Activated CD4-positive, alpha-beta T cell treated with anti-CD3 and anti-CD28 coated beads, Interleukin-2, Interleukin-4, amounts not matched to agents 100 ng/mL and 50 ng/mL, durations not matched to agents 16 hours and 8 hours (primary cell): ENCODE results near the gene CDK19.
"Not testable (repeated sequence)": the region's sequence is repeated elsewhere in the genome, so short reads cannot be mapped to it uniquely, and the experiment has no call there.

Experiments
- DNase-seq: peaks from one replicate; pipeline ENCODE4 v3.0.0-alpha.2; 2020; ENCODE audit warnings: low spot score

Gene CDK19

DNA sequence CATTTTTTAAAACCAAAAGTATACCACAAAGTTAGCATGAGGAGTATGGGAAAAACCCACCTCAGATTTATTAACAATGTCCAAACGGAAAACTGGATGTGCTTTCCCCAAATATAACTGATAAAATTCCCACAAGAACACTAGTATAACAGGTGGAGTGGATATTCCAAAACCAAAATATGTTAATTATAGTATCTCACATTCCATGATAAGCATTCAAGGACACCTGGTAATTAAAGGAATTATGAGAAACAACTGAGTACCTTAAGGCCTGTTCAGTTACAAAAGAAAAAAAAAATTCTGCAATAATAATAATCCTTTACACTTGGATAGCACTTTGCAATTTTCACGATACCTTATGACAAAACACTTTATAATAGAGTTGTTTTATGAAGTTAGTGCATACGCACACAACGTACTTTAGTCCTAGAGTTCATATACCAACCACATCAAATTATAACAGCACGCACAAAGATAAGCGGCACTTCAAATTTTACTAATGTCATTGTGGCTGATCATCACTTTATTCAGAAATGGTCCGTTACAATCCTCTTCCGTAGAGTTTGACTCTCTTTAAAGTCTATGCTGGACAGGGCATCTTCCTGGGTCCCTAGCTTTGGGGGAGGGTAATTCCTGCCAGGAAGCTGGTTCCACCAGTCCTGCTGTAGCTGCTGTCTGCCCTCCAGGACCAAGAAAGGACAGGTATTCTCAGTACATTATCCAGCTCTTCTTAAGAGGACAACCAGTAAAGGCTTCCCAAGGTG, 1.7 kb downstream of the CDK19 start:
- DNase-seq: no peak

DNA sequence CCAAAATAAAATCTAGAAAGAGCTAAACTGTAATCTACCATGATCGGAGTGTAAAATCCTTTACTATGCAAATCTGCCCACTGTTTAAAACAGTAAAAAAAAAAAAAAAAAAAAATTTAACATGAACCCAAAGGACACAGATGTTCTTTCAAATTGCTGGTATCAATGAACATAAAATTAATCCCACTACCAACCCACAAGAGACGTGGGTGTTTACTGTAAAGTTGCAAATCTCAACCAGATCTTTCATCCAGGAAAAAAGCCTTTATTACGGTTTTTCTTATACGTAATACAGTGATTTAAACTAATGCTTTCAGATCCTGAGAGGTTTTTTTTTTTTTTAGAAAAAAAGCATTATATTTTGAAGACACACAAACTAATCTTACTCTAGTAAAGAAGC, 2.5 kb downstream of the CDK19 start:
- no peak for DNase-seq

DNA sequence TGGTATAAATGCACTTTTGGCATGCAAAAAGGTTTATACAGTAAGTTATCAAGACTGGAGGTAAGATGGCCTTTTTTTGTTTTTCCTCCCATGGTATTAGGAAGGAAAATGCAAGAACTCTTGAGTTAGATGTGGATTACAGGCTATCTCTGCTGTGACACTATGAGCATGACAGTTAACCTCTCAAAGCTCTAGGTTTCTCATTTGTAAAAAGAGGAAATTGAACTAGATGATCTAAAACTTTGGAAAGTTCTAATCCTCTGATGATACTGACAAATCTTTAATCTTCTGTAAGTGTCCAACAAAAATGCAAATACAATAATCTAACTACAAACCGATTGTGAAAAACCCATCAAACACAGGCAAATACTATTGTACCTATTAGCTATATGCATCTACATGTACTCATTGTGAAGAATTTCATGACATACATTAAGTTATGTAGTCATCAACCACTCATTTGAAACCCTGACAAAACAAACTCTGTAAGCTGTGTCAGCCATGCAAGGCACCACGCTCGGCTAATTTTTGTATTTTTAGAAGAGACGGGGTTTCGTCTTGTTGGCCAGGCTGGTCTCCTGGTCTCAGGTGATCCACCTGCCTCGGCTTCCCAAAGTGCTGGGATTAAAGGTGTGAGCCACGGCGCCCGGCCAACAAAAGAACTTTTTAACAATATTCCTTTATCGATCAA, 4.2 kb downstream of the CDK19 start:
- no peak for DNase-seq

DNA sequence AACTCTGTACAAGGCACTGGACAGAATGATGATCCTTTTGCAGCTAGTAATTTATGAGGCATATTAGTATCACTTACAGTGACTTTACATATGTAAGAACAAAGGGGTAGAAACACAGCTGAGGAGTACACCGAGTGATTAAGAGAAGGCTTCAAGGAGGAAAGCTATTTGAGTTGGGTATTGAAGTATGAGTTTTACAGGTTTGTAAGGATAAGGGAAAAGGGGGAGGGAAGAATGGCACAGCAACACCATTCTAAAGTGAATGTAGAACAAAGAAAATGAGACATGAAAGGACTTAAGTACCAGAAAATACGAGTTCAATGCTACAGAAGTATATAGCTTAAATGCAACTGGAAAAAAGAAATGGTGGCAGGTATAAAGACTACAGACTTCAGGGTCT, 5.5 kb downstream of the CDK19 start:
- no peak for DNase-seq

DNA sequence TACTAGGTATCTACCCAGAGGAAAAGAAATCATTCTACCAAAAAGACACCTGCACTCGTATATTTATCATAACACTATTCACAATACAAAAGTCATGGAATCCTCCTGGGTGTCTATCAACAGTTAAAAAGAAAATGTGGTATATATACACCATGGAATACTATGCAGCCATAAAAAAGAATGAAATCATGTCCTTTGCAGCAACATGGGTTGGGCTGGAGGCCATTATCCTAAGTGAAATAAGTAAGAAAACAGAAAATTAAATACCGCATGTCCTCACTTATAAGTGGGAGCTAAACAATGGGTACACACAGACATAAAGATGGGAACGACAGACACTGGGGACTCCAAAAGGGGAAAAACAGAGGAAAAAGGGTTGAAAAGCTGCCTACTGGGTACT, 13.1 kb downstream of the CDK19 start:
- DNase-seq: not testable (repeated sequence)

DNA sequence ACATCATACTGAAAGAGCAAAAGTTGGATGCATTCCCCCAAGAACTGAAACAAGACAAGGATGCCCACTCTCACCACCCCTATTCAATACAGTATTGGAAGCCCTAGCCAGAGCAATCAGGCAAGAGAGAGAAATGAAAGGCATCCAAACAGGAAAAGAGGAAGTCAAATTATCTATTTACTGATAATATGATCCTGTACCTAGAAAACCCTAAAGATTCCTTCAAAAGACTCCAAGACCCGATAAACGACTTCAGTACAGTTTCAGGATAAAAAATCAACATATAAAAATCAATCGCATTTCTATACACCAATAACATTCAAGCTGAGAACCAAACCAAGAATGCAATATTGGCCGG, 14.5 kb downstream of the CDK19 start:
- DNase-seq: no peak

DNA sequence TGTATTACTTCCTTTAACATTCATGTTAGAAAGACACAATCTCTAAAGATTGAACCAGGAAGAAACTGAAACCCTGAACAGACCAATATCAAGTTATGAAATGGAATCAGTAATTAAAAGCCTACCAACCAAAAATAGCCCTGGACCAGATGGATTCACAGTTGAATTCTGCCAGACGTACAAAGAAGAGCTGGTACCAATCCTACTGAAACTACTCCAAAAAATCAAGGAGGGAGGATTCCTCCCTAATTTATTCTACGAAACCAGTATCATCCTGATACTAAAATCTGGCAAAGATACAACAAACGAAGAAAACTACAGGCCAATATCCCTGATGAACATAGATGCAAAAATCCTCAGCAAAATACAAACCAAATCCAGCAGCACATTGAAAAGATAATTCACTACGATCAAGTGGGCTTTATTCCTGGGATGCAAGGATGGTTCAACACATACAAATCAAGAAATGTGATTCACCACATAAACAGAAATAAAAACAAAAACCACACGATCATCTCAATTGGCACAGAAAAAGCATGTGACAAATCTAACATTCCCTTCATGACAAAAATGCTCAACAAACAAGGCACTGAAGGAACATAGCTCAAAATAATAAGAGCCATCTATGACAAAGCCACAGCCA, 15.0 kb downstream of the CDK19 start:
- DNase-seq: no peak

DNA sequence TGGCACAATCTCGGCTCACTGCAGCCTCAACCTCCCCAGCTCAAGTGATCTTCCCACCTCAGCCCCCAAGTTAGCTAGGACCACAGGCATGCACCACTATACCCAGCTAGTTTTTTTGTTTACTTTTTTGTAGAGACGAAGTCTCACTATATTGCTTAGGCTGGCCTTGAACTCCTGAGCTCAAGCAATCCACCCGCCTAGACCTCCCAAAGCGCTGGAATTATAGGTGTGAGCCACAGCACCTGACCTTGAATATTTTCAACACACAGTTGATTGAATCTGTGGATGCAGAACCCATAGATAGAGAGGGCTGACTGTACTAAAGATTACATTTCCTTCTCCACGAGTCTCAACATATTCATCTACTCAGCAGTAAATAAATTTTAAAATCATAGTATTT, 15.6 kb downstream of the CDK19 start:
- no peak for DNase-seq

DNA sequence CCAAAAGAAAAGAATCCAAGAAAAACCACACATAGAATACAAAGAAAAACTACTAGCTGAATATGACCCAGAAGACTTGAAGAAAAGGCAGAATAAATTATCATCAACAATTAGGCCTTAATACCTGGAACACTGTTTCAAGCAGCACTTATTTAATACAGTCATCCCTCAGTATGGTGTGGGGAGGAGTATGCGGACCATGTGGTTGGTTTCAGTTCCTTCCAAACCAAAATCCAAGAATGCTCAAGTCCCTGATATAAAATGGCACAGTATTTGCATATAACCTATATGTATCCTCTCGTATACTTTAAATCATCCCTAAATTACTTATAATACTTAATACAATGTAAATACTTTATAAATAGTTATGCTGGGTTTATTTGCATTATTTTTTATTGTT, 16.1 kb downstream of the CDK19 start:
- DNase-seq: no peak

DNA sequence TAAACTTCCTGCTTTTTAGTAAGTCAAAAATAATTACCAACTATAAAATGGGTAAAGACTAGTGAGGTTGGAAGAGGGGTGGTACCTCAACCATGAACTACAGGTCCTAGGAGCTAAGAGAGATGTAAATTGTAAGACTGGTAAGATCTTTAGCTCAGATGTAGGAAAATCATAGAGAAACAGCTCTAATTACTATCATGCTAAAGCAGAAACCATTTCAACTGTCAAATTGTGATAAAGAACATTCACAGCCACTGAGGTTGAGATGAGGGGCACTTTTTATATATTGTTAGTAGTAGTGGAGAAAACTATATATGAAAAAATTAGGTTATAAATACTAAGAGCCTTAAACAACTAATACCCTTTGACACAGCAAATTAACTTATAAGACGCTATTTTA, 20.0 kb downstream of the CDK19 start:
- DNase-seq: no peak

DNA sequence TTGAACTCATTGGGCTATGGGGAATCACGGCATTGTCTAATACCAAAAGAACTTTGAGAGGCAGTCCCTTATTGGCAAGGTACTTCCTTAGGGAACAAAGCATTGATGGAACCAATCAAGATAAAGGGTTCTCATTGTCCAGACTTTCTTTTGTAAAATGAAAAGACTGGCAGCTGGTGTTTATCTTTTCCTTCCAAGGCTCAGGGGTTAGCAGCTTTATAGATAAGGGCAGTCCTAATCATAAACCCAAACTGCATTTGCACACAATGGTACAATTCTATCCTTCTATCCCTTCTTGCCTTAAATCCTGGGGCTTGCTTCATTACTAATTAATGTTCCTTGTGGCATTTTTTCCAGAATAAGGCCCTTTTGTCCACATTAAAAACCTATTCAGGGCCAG, 28.6 kb downstream of the CDK19 start:
- no peak for DNase-seq

DNA sequence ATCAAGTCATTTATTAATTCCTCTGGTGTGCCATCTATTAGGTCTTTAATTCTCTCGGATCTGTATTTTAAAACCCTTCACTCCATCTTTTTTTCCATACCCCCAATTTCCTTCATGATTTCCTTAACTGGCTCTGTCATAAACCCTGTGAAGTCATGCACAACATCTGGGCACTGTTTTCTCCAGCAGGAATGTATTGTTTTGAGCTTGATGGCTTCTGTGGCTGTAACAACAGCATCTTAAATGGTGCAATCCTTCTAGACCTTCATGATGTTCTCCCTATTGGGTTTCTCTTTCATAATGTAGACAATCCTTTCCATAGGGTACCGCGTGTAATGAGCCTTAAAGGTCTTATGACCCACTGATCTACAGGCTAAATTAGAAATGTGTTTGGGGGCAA, 29.0 kb downstream of the CDK19 start:
- no peak for DNase-seq

DNA sequence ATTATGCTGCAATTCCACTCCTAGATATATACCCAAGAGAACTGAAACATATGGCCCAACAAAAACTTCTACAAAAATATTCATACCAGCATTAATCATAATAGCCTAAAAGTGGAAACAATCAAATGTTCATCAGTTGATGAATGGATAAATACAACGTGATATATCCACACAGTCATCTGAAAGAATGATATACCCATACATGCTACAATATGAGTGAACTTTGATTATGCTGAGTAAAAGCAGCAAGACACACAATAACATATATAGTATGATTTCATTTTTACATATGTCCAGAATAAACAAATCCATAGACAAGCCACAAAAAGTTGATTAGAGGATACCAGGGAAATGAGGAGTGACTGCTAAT, 30.7 kb downstream of the CDK19 start:
- no peak for DNase-seq

DNA sequence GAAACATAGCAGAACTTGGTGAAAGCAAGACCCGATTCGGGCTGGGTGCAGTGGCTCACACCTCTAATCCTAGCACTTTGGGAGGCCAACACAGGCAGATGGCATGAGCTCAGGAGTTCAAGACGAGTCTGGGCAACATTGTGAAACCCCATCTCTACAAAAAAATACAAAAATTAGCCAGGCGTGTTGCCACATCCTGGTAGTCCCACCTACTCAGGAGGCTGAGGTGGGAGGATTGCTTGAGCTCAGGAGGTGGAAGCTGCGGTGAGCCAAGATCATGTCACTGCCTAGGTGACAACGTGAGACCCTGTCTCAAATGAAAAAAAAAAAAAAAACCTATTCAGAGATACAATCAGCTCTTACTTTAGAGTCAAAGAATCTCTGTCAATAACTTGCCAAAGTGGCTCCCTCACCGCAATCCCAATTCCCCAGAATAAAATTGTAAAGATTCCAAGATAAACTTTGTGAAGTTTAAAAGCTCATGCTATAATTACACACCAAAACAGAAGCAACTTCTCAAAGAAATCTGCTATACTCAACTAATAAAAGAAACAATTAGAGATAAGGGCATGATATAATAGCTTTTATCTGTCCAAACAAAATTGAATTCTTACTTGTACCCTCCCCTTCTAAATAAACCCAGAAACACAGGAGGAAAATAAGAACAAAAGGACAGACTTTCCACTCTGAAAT, 33.6 kb downstream of the CDK19 start:
- DNase-seq: peak; percentile 12

DNA sequence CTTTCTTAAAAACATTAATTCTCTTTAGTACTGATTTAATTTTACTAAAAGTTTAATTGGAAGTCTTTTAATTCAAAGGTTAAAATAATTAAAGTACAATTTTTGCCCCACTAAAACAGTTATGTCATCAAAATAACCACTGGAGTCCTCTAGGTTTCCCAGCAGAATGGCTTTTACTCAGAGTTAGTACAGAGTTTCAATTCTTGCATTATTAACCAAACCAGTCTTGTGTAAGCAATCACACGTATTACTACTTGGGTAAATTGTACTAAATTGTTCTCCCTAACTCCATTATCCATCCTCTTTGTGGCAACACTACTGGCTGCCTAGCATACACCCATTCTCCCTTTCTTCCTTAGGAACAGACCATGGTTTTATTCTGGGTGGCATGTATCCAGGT, 36.9 kb downstream of the CDK19 start:
- no peak for DNase-seq

DNA sequence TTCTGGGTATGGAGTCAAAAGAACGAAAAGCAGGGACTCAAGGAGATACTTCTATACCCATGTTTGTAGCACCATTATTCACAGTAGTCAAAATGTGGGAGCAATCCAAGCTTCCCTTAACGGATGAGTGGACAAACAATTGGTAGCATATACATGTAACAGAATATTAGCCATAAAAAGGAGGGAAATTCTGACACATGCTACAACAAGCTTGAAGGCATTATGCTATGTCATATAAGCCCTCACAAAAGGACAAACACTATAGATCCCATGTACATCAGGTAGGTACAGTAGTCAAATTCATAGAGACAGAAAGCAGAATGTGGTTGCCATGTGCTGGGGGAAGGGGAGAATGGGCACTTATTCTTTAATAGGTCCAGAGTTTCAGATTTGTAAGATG, 37.6 kb downstream of the CDK19 start:
- no peak for DNase-seq

DNA sequence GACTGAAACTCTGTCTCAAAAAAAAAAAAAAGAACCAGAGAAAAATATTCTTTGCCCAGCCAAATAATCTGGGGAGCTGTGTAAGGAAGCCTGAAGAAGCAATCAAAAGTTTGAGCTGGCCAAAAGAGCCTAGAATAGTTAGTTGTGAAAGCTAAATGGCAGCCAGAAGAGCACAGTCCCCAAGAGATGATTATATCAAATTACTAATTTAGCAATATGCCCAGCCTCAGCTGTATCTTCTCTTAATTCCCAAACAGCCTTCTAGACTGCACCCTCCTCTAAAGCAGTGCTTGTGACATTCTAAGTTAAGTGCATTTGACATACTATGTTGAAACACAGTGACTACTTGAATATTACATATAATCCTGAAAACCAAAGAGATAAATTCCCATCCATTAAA, 38.9 kb downstream of the CDK19 start:
- DNase-seq: no peak

DNA sequence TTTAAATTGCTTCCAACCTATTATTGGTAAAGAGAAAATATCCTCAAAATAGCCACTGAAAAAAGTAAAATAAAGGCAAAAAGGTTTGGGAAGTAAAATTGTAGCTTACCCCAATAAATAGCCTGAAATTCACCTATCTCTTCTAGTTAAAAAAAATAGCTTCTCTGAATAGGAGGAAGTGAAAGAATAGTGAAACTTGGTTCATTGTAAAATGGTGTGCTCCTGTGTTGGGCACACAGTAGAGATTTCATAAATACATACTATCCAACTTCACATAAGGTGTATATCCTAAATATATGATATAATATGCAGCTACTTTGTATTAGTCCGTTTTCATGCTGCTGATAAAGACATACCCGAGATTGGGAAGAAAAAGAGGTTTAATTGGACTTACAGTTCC, 45.3 kb downstream of the CDK19 start:
- DNase-seq: no peak

DNA sequence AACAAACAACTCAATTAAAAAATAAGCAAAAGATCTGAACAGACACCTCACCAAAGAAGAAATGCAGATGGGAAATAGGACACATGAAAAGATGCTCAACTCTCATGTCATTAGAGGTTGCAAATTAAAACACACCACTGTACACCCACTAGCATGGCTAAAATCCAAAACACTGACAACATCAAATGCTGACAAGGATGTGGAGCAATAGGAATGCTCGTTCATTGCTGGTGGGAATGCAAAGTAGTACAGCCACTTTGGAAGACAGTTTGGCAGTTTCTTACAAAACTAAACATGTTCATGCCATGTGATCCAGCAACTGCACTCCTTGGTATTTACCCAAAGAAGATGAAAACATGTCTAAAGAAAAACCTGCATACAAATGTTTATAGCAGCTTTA, 47.2 kb downstream of the CDK19 start:
- DNase-seq: no peak

DNA sequence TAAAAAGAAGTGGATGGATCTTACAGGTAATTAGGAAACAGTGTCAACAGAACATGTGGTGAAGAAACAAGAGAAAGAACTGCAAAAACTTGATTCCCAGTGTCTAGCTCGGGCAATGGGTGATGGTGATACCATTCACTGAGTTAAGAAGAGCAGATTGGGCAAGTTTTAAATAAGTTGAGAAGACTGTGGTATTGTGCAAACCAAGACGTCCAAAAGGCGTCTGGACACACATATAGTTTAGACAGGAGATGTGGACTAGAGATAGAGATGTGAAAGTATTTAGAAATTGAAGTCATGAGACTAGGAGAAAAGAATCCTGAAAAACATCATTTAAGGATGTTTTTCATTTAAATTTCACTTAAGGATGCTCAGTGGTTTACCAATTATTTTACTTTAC, 53.9 kb downstream of the CDK19 start:
- DNase-seq: no peak

DNA sequence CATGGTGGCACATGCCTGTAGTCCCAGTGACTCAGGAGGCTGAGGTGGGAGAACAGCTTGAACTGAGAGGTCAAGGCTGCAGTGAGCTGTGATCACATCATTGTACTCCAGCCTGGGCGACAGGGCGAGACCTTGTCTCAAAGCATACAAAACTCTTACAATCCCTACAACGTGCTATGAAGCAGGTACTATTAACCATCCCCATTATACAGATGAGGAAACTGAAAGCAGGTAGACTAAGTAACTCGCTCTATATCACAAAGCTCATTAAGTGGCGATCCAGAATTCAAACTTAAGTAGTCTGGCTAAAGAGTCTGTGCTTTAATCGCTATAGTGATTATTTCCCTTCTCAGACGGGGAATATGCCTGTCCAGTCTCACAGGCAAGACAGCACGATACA, 54.7 kb downstream of the CDK19 start:
- DNase-seq: no peak

DNA sequence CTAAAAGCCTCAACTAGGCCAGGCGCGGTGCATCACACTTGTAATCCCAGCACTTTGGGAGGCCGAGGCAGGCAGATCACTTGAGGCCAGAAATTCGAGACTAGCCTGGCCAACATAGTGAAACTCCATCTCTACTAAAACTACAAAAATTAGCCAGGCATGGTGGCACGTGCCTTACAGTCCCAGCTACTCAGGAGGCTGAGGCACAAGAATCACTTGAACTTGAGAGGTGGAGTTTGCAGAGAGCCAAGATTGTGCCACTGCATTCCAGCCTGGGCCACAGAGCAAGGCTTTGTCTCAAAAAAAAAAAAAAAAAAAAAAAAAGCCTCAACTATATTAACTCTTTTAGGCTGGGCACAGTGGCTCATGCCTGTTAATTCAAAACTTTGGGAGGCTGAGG, 55.2 kb downstream of the CDK19 start:
- not testable (repeated sequence) for DNase-seq

DNA sequence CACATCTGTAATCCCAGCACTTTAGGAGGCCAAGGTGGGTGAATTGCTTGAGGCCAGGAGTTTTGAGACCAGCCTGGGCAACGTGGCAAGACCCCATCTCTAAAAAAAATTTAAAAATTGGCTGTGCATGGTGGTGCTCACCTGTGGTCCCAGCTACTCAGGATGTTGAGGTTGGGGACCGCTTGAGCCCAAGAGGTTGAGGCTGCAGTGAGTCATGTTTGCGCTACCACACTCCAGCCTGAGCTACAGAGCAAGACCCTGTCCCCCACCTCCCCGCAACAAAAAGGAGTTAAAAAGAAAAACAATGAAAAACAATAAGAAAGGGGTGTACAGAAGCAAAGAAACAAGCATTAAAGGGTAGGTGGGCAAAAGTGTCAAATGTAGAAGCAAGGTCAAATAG, 57.3 kb downstream of the CDK19 start:
- DNase-seq: no peak
